HepG2 (cell line): ENCODE data around the gene TRIM67. TPM values are rescaled to one million over a fixed set of nuclear protein-coding genes. Genes with fewer than 3 reads are reported as not detected.

Source experiments
- ATF2 ChIP-seq: sonication (generic); formaldehyde crosslinking; IDR thresholded peaks from 2 replicates; pipeline ENCODE4 v1.4.0; 2020; ENCODE audit warnings: missing genetic modification reagents
- CHD2 ChIP-seq: IDR thresholded peaks from 2 replicates; pipeline ENCODE4 v1.6.1; 2011; ENCODE audit warnings: low read depth, low read length, improper control_type of control experiment
- CTCF ChIP-seq: sonication (generic); formaldehyde crosslinking; IDR thresholded peaks from 2 replicates; pipeline ENCODE4 v1.5.0; 2020; ENCODE audit warnings: mild to moderate bottlenecking, missing genetic modification reagents, moderate library complexity
- HINFP ChIP-seq: sonication (generic); formaldehyde crosslinking; IDR thresholded peaks from 2 replicates; pipeline ENCODE4 v1.4.0; 2020; ENCODE audit warnings: low read depth, mild to moderate bottlenecking, missing genetic modification reagents
- HOMEZ ChIP-seq: IDR thresholded peaks from 2 replicates; pipeline ENCODE4 v1.6.1; 2016; ENCODE audit warnings: low read depth
- IKZF1 ChIP-seq: fragments of 450-650 bp; IDR thresholded peaks from 2 replicates; pipeline ENCODE4 v1.7.1; 2016
- JUN ChIP-seq: sonication (generic); formaldehyde crosslinking; IDR thresholded peaks from 2 replicates; pipeline ENCODE4 v1.4.0; 2020; ENCODE audit warnings: mild to moderate bottlenecking, missing genetic modification reagents
- SETDB1 ChIP-seq: sonication (generic); formaldehyde crosslinking; IDR thresholded peaks from 2 replicates; pipeline ENCODE4 v1.5.1; 2020; ENCODE audit warnings: missing genetic modification reagents, mild to moderate bottlenecking, borderline replicate concordance
- SMARCC2 ChIP-seq: fragments of 450-650 bp; IDR thresholded peaks from 2 replicates; pipeline ENCODE4 v1.6.1; 2017; ENCODE audit warnings: antibody characterized with exemption, mild to moderate bottlenecking
- SRF ChIP-seq: IDR thresholded peaks from 2 replicates; pipeline ENCODE4 v1.6.1; 2011; ENCODE audit warnings: mild to moderate bottlenecking, low read depth, low read length, moderate library complexity
- SYNCRIP ChIP-seq: fragments of 200-400 bp; formaldehyde crosslinking; IDR thresholded peaks from 2 replicates; pipeline ENCODE4 v1.6.1; 2018; ENCODE audit warnings: mild to moderate bottlenecking, low read depth, low read length; ENCODE audit not compliant: insufficient read depth
- TRIM22 ChIP-seq: fragments of 450-650 bp; IDR thresholded peaks from 2 replicates; pipeline ENCODE4 v1.6.1; 2017
- ZBTB25 ChIP-seq: IDR thresholded peaks from 2 replicates; pipeline ENCODE4 v1.6.1; 2018; ENCODE audit warnings: missing genetic modification reagents
- ZBTB26 ChIP-seq: IDR thresholded peaks from 2 replicates; pipeline ENCODE4 v1.6.1; 2016; ENCODE audit warnings: missing compliant biosample characterization, missing genetic modification reagents, borderline replicate concordance
- ZFP36L2 ChIP-seq: sonication (generic); formaldehyde crosslinking; IDR thresholded peaks from 2 replicates; pipeline ENCODE4 v1.4.0; 2020; ENCODE audit warnings: missing genetic modification reagents
- ZFP62 ChIP-seq: sonication (generic); formaldehyde crosslinking; IDR thresholded peaks from 2 replicates; pipeline ENCODE4 v1.4.0; 2020; ENCODE audit warnings: missing genetic modification reagents
- ZNF660 ChIP-seq: sonication (generic); formaldehyde crosslinking; IDR thresholded peaks from 2 replicates; pipeline ENCODE4 v1.5.1; 2020; ENCODE audit warnings: mild to moderate bottlenecking, low read depth, missing genetic modification reagents, borderline replicate concordance
- ZNF749 ChIP-seq: sonication (generic); formaldehyde crosslinking; IDR thresholded peaks from 2 replicates; pipeline ENCODE4 v1.8.0; 2022; ENCODE audit warnings: mild to moderate bottlenecking, missing genetic modification reagents, moderate library complexity, borderline replicate concordance
- polyA plus RNA-seq, 8 experiments: library from polyadenylated mRNA; depleted of rRNA in 3 of 8; stranded (reverse) in 7 of 8; unstranded in 1 of 8; fragments of >200 nt; fragmentation: Illumina TruSeq in 4 of 8; extraction: Trizol in 4 of 8; gene quantifications; 2 replicates each; pipeline versions ENCODE4 v1.2.1 to v1.2.3, GENCODE V29; 2011 to 2016; ENCODE audit warnings: low read depth in 4 of 8, missing spikeins in 1 of 8, mixed read lengths in 1 of 8; ENCODE audit not compliant: insufficient read depth in 1 of 8
- total RNA-seq, 5 experiments: library from RNA; depleted of rRNA; stranded (reverse); fragments of >200 nt; fragmentation: Illumina TruSeq; extraction: Trizol; gene quantifications; 2 replicates each; pipeline ENCODE4 v1.2.3, GENCODE V29; 2016; ENCODE audit warnings: low read depth in 1 of 5

TRIM67 gene
- total and polyA plus RNA-seq, 2 of the 13 experiments (the other 11 are each of a cell fraction or from before 2014, with no cell fraction given): not detected

- TF ChIP-seq ZNF660 (CRISPR knock-in tag): 0 out of 2 replicates have a peak, but pooled peaks have one; percentile 68
- TF ChIP-seq SYNCRIP: no peak
- no peak for TF ChIP-seq TRIM22
- no peak; the same call in 1 of the 2 replicates for TF ChIP-seq CTCF (CRISPR knock-in tag)
- no peak for TF ChIP-seq ATF2 (CRISPR knock-in tag)
- peak; percentile 65; the same call in 1 of the 2 replicates for TF ChIP-seq ZBTB25 (CRISPR knock-in tag)
- TF ChIP-seq HINFP (CRISPR knock-in tag): peak; percentile 51; the same call in 1 of the 2 replicates
- no peak for TF ChIP-seq SETDB1
- no peak for TF ChIP-seq IKZF1
- TF ChIP-seq CHD2: no peak
- TF ChIP-seq ZBTB26: no peak; the same call in 1 of the 2 replicates
- no peak; the same call in 1 of the 2 replicates for TF ChIP-seq HOMEZ (CRISPR knock-in tag)
- no peak for TF ChIP-seq ZFP62 (CRISPR knock-in tag)
- TF ChIP-seq ZFP36L2: no peak
- no peak for TF ChIP-seq ZNF749 (CRISPR knock-in tag)
- TF ChIP-seq JUN (CRISPR knock-in tag): 0 out of 2 replicates have a peak, but pooled peaks have one; percentile 16
- TF ChIP-seq SMARCC2: no peak
- TF ChIP-seq SRF: no peak
Measured at GRCh38 chr1:231240883-231241735, 79.3 kb downstream of the TRIM67 start, which contains the start of gene GNPAT (continued).
